HepG2 (cell line): Measurements from ENCODE around the gene OMA1. TPM values are rescaled to one million over a fixed set of nuclear protein-coding genes. Genes with fewer than 3 reads are reported as not detected.

Experiments used
- ATF6 ChIP-seq: sonication (generic); formaldehyde crosslinking; conservative IDR thresholded peaks from 2 replicates; pipeline ENCODE4 v1.4.0; 2020; ENCODE audit warnings: missing genetic modification reagents
- GMEB1 ChIP-seq: sonication (generic); formaldehyde crosslinking; IDR thresholded peaks from 2 replicates; pipeline ENCODE4 v1.5.1; 2020; ENCODE audit warnings: missing genetic modification reagents, mild to moderate bottlenecking, borderline replicate concordance
- TEAD2 ChIP-seq: sonication (generic); formaldehyde crosslinking; IDR thresholded peaks from 2 replicates; pipeline ENCODE4 v1.9.0; 2021; ENCODE audit warnings: missing genetic modification reagents
- polyA plus RNA-seq, 8 experiments: library from polyadenylated mRNA; depleted of rRNA in 3 of 8; stranded (reverse) in 7 of 8; unstranded in 1 of 8; fragments of >200 nt; fragmentation: Illumina TruSeq in 4 of 8; extraction: Trizol in 4 of 8; gene quantifications; 2 replicates each; pipeline versions ENCODE4 v1.2.1 to v1.2.3, GENCODE V29; 2011 to 2016; ENCODE audit warnings: low read depth in 4 of 8, missing spikeins in 1 of 8, mixed read lengths in 1 of 8; ENCODE audit not compliant: insufficient read depth in 1 of 8
- total RNA-seq, 5 experiments: library from RNA; depleted of rRNA; stranded (reverse); fragments of >200 nt; fragmentation: Illumina TruSeq; extraction: Trizol; gene quantifications; 2 replicates each; pipeline ENCODE4 v1.2.3, GENCODE V29; 2016; ENCODE audit warnings: low read depth in 1 of 5
- TF ChIP-seq, protein P1 (sequence below): sonication (generic); formaldehyde crosslinking; IDR thresholded peaks from 2 replicates; pipeline ENCODE4 v1.4.0; 2020; ENCODE audit warnings: missing genetic modification reagents
- TF ChIP-seq, protein P2 (sequence below): sonication (generic); formaldehyde crosslinking; IDR thresholded peaks from 2 replicates; pipeline ENCODE4 v1.4.0; 2020; ENCODE audit warnings: mild to moderate bottlenecking, missing genetic modification reagents
- TF ChIP-seq, protein P3 (sequence below): sonication (generic); formaldehyde crosslinking; IDR thresholded peaks from 2 replicates; pipeline ENCODE4 v1.5.0; 2020; ENCODE audit warnings: missing genetic modification reagents
- TF ChIP-seq, protein P4 (sequence below): sonication (generic); formaldehyde crosslinking; IDR thresholded peaks from 2 replicates; pipeline ENCODE4 v1.9.0; 2022; ENCODE audit warnings: low read depth, missing genetic modification reagents
- TF ChIP-seq, protein P5 (sequence below): sonication (generic); formaldehyde crosslinking; IDR thresholded peaks from 2 replicates; pipeline ENCODE4 v1.4.0; 2020; ENCODE audit warnings: missing genetic modification reagents, borderline replicate concordance
- TF ChIP-seq, protein P6 (sequence below): sonication (generic); formaldehyde crosslinking; IDR thresholded peaks from 2 replicates; pipeline ENCODE4 v1.4.0; 2020; ENCODE audit warnings: missing genetic modification reagents, borderline replicate concordance

The OMA1 gene
- total and polyA plus RNA-seq, 2 of the 13 experiments (the other 11 are each of a cell fraction or from before 2014, with no cell fraction given), result 7.0 to 26.9 TPM

DNA sequence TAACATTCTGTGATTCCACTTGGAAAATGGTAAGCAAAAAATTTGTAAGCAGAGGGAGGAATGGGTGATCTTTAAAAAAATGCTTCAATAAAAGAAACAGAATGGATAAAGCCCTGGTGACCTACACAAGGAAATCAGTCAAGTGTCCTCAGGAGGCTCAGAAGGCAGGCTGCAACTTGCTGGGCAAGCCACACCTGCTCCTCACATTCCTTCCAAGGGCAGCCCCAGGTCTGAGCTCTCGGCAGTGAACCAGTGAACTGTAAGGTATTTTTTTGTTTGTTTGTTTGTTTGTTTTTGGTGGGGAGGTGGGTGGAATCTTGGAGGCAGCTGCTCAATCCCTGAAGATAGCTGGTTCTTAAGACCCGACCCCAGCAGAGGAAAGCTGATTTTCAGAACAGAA is 26.2 kb upstream of the OMA1 start (continued):
- TF ChIP-seq, protein P1, sequence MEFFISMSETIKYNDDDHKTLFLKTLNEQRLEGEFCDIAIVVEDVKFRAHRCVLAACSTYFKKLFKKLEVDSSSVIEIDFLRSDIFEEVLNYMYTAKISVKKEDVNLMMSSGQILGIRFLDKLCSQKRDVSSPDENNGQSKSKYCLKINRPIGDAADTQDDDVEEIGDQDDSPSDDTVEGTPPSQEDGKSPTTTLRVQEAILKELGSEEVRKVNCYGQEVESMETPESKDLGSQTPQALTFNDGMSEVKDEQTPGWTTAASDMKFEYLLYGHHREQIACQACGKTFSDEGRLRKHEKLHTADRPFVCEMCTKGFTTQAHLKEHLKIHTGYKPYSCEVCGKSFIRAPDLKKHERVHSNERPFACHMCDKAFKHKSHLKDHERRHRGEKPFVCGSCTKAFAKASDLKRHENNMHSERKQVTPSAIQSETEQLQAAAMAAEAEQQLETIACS (CRISPR knock-in tag), result no peak
- TF ChIP-seq TEAD2 (CRISPR knock-in tag) (no peak), ATF6 (CRISPR knock-in tag) (no peak), GMEB1 (CRISPR knock-in tag) (no peak)
- TF ChIP-seq, protein P2, sequence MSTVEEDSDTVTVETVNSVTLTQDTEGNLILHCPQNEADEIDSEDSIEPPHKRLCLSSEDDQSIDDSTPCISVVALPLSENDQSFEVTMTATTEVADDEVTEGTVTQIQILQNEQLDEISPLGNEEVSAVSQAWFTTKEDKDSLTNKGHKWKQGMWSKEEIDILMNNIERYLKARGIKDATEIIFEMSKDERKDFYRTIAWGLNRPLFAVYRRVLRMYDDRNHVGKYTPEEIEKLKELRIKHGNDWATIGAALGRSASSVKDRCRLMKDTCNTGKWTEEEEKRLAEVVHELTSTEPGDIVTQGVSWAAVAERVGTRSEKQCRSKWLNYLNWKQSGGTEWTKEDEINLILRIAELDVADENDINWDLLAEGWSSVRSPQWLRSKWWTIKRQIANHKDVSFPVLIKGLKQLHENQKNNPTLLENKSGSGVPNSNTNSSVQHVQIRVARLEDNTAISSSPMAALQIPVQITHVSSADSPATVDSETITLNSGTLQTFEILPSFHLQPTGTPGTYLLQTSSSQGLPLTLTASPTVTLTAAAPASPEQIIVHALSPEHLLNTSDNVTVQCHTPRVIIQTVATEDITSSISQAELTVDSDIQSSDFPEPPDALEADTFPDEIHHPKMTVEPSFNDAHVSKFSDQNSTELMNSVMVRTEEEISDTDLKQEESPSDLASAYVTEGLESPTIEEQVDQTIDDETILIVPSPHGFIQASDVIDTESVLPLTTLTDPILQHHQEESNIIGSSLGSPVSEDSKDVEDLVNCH, result no peak
- TF ChIP-seq, protein P3, sequence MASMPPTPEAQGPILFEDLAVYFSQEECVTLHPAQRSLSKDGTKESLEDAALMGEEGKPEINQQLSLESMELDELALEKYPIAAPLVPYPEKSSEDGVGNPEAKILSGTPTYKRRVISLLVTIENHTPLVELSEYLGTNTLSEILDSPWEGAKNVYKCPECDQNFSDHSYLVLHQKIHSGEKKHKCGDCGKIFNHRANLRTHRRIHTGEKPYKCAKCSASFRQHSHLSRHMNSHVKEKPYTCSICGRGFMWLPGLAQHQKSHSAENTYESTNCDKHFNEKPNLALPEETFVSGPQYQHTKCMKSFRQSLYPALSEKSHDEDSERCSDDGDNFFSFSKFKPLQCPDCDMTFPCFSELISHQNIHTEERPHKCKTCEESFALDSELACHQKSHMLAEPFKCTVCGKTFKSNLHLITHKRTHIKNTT, result no peak
- TF ChIP-seq, protein P4, sequence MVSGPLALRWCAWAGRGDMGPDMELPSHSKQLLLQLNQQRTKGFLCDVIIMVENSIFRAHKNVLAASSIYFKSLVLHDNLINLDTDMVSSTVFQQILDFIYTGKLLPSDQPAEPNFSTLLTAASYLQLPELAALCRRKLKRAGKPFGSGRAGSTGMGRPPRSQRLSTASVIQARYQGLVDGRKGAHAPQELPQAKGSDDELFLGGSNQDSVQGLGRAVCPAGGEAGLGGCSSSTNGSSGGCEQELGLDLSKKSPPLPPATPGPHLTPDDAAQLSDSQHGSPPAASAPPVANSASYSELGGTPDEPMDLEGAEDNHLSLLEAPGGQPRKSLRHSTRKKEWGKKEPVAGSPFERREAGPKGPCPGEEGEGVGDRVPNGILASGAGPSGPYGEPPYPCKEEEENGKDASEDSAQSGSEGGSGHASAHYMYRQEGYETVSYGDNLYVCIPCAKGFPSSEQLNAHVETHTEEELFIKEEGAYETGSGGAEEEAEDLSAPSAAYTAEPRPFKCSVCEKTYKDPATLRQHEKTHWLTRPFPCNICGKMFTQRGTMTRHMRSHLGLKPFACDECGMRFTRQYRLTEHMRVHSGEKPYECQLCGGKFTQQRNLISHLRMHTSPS (CRISPR knock-in tag), result no peak
- TF ChIP-seq, protein P5, sequence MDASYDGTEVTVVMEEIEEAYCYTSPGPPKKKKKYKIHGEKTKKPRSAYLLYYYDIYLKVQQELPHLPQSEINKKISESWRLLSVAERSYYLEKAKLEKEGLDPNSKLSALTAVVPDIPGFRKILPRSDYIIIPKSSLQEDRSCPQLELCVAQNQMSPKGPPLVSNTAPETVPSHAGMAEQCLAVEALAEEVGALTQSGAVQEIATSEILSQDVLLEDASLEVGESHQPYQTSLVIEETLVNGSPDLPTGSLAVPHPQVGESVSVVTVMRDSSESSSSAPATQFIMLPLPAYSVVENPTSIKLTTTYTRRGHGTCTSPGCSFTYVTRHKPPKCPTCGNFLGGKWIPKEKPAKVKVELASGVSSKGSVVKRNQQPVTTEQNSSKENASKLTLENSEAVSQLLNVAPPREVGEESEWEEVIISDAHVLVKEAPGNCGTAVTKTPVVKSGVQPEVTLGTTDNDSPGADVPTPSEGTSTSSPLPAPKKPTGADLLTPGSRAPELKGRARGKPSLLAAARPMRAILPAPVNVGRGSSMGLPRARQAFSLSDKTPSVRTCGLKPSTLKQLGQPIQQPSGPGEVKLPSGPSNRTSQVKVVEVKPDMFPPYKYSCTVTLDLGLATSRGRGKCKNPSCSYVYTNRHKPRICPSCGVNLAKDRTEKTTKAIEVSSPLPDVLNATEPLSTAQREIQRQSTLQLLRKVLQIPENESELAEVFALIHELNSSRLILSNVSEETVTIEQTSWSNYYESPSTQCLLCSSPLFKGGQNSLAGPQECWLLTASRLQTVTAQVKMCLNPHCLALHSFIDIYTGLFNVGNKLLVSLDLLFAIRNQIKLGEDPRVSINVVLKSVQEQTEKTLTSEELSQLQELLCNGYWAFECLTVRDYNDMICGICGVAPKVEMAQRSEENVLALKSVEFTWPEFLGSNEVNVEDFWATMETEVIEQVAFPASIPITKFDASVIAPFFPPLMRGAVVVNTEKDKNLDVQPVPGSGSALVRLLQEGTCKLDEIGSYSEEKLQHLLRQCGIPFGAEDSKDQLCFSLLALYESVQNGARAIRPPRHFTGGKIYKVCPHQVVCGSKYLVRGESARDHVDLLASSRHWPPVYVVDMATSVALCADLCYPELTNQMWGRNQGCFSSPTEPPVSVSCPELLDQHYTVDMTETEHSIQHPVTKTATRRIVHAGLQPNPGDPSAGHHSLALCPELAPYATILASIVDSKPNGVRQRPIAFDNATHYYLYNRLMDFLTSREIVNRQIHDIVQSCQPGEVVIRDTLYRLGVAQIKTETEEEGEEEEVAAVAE (CRISPR knock-in tag), result no peak
- TF ChIP-seq, protein P6, sequence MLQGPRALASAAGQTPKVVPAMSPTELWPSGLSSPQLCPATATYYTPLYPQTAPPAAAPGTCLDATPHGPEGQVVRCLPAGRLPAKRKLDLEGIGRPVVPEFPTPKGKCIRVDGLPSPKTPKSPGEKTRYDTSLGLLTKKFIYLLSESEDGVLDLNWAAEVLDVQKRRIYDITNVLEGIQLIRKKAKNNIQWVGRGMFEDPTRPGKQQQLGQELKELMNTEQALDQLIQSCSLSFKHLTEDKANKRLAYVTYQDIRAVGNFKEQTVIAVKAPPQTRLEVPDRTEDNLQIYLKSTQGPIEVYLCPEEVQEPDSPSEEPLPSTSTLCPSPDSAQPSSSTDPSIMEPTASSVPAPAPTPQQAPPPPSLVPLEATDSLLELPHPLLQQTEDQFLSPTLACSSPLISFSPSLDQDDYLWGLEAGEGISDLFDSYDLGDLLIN (CRISPR knock-in tag), result no peak
- TF ChIP-seq, all 625 proteins: peak for 0
